Mammary epithelial cell (primary cell): ENCODE measurements around the gene PURA.

Source experiments
- EZH2 ChIP-seq: IDR thresholded peaks from 2 replicates; pipeline ENCODE4 v1.6.1; 2012; ENCODE audit warnings: low read length, inconsistent platforms, borderline replicate concordance
- TF ChIP-seq, protein P1 (sequence below), 2 donors: IDR thresholded peaks in 1 of 2; conservative IDR thresholded peaks in 1 of 2; 2 replicates each; pipeline ENCODE4 v1.5.1; 2011 to 2012; ENCODE audit warnings: inconsistent platforms in 2 of 2, low read length in 2 of 2, mild to moderate bottlenecking in 2 of 2, control low read depth in 1 of 2, low read depth in 1 of 2; ENCODE audit not compliant: insufficient read depth in 1 of 2; ENCODE audit errors: extremely low read depth in 1 of 2

DNA sequence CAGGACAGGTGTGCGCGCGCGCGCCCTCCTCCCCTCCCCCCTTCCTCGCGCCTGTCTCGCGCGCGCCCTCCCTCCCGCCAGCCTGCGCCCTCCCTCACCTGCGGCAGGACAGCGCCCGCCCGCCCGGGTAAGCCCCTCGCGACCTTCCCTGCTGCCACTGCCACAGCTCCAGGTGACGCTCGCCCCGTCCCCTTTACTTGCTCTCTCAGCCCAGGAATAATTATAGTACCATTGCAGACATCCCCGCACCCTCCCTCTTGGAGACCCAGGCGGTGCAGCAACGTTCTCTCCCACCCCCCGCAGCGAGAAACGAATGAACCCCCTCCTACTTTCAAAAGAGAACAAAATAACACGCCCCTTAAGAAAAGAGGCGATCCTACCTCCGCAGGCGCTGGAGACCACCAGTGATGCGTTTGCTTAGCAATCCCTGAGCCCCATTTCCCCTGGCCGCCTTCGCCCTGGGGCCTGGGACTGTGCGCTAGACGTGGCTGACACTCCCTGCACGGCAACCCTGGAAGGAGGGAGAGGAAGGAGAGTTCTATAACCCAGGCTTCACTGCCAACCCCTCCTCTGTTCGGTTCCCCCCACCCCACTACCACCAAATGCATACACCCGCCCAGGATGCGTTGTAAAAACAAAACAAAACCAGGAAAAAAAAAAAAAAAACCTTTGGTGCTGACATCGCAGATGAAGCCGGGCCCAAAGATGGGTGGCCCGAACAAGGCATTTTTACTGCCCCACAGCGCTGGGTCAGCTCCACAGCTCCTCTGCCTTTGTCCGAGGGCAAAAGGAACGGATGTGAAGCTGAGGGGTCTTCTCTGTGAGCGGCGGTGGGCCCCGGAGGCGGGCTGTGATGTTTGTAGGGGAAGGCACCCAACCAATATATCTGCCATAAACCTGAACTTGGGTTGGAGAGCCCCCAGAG lies 5.6 kb upstream of the PURA start:
- TF ChIP-seq, protein P1, sequence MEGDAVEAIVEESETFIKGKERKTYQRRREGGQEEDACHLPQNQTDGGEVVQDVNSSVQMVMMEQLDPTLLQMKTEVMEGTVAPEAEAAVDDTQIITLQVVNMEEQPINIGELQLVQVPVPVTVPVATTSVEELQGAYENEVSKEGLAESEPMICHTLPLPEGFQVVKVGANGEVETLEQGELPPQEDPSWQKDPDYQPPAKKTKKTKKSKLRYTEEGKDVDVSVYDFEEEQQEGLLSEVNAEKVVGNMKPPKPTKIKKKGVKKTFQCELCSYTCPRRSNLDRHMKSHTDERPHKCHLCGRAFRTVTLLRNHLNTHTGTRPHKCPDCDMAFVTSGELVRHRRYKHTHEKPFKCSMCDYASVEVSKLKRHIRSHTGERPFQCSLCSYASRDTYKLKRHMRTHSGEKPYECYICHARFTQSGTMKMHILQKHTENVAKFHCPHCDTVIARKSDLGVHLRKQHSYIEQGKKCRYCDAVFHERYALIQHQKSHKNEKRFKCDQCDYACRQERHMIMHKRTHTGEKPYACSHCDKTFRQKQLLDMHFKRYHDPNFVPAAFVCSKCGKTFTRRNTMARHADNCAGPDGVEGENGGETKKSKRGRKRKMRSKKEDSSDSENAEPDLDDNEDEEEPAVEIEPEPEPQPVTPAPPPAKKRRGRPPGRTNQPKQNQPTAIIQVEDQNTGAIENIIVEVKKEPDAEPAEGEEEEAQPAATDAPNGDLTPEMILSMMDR (conservative IDR thresholded peaks at IDR 0.05 in 1 of 2, IDR thresholded peaks at IDR 0.05 in 1 of 2; ENCODE audit: extremely low read depth in 1 of 2, insufficient read depth in 1 of 2, low read depth in 1 of 2, low read length in 2 of 2): no peak
- TF ChIP-seq EZH2: no peak
